CD4-positive, alpha-beta T cell treated with Interleukin-17A for 4 hours (primary cell): Measurements from ENCODE around the gene DNAJC8.

Experiments
- DNase-seq: peaks from one replicate; pipeline ENCODE4 v3.0.0-alpha.2; 2020; ENCODE audit warnings: mixed read lengths

The DNAJC8 gene, protein sequence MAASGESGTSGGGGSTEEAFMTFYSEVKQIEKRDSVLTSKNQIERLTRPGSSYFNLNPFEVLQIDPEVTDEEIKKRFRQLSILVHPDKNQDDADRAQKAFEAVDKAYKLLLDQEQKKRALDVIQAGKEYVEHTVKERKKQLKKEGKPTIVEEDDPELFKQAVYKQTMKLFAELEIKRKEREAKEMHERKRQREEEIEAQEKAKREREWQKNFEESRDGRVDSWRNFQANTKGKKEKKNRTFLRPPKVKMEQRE

DNA sequence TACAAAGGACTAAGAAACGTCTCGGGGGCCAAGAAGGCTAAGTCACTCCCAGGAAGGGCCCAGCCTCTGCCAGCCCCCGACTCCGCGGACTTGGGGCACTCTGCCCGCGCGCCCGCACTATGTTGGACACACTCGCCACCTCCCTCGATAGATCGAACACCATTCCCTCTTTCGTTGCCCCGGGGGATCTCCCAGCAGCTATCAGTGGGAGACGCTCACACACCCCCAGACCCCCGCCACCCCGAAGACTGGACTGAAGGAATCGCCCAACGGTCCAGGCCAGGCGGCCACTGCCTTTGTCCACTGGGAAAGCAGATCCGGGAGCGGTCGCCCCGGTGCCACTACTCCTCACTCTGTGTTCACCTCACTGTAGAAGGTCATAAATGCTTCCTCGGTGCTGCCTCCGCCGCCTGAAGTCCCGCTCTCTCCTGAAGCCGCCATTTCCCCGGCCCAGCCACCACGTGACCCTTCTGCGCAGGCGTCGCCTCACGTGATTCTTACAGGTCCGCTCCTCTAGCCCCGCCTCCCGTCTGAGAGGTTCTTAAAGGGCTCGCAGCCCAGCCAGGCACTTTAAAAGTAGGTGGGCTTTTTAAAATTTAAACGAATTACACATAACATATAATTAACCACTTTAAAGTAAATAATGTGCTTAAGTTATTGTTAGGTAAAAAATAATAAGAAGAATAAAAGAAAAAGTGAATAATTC, at the start of gene DNAJC8:
Gene DNAJC8, minus strand, starts transcription at position 472 of the 706 bp plus-strand sequence. Its CDS starts 31 bp downstream, at position 441.
- peak; percentile 98 for DNase-seq

- no peak for DNase-seq
Measured at GRCh38 chr1:28281608-28282425, 49.0 kb upstream of the DNAJC8 start.

DNA sequence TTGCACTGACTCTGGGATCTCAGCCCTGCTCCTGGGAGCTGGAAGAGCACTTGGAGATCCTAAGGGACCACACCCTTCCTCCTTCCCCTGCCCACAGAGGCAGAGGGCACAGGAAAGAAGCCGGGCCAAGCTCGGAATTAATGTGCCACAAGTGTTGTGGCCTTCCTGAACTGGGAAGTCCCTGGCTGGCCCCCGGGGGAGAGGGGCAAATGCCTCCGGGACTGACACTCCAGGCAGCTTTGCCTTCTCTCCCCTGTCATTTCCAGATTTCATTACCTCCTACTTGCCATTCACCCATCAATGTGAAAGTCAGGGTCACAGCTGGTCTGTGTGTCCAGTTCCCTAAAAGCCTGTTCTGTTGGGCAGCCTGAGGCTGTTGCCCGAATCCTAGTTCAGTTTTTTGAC, 48.1 kb upstream of the DNAJC8 start:
- DNase-seq = no peak

DNA sequence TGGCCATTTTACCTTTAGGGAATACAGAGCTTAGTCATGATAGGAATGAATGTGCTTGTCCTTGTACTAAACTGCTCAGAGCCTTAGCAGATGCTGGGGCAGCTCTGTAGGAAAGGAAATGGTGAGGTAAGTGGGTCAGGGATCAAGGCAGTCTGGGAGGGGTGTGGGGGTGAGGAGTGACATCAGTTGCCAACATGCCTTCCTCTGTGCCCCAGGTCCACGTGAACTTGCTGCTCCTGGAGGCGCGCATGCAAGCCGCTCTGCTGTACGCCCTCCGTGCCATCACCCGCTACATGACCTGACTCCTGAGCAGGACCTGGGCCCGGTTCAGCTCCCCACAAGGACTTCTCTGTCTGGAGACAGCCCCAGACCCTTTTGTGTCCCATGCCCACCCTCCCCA, 47.7 kb upstream of the DNAJC8 start:
- no peak for DNase-seq

DNA sequence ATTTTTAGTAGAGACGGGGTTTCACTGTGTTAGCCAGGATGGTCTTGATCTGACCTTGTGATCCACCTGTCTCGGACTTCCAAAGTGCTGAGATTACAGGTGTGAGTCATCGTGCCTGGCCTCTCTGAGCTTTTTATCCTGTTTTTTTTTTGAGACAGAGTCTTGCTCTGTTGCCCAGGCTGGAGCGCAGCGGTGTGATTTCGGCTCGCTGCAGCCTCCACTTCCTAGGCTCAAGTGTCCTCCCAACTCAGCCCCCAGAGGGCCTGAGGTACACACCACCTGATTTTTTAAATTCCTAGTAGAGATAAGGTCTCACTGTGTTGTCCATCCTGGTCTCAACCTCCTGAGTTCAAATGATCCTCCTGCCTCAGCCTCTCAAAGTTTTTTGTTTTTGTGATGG, 46.9 kb upstream of the DNAJC8 start:
- no peak for DNase-seq

- no peak for DNase-seq
Measured at GRCh38 chr1:28278763-28279162, 45.9 kb upstream of the DNAJC8 start.

DNA sequence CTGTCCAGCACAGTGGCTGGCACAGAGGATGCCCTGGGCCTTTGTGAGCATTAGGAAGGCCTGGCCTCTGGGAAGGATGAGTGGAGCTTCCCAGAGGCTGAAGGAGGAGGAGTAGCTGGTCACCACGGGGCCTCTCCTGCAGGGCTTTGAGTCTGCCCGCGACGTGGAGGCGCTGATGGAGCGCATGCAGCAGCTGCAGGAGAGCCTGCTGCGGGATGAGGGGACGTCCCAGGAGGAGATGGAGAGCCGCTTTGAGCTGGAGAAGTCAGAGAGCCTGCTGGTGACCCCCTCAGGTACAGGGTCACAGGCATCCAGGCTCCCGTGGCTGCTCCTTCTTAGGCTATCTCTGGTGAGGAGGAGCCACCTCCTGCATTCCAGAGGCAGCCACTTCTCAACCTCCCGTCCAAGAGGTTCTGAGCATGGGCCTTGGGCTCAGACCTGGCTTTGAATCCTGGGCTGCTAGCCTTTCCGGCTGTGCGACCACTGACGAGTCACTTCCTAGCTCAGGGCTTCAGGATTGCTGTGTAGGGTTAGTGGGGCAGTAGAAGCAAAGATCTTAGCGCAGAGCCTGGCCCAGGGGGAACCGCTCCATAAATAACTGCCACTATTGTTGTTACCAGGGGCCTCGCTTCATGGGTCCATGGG, 40.5 kb upstream of the DNAJC8 start:
- DNase-seq = no peak

DNA sequence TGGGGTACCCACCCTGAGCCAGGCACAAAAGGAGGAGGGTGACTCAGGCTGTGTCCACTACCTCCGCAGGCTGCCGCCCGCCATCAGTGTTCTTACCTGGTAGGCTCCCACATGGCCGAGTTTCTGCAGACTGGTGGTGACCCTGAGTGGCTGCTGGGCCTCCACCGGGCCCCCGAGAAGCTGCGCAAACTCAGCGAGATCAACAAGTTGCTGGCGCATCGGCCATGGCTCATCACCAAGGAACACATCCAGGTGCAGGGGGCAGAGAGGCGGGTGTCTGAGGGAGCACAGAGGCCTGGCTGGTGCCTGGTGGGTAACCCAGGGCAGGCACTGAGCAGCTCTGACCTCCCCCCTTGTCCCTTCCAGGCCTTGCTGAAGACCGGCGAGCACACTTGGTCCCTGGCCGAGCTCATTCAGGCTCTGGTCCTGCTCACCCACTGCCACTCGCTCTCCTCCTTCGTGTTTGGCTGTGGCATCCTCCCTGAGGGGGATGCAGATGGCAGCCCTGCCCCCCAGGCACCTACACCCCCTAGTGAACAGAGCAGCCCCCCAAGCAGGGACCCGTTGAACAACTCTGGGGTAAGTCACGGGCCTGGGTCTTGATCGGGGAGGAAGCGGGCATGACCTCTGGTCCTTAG, 39.5 kb upstream of the DNAJC8 start:
- DNase-seq = no peak

- no peak for DNase-seq
Measured at GRCh38 chr1:28269529-28269928, 36.7 kb upstream of the DNAJC8 start.

- no peak for DNase-seq
Measured at GRCh38 chr1:28267633-28268032, 34.8 kb upstream of the DNAJC8 start.

DNA sequence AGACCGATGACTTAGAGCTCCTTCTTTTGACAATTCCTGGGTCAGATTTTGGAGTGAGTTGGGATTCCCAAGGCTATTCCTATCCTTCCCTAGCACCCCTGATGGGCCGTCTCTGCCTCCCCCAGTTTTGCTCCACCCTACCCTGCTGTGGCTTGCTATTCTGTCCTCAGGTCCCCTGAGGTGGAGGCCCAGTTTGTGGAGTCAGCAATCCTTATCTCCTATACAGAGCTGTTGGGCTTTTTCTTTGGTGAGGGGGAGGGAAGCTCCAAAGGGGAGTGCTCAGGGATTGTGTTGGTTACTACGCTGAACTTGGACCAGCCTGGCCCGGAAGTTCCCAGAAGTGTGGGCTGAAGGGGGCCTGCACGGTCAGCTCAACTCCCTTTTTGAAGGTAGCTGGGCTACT, 34.1 kb upstream of the DNAJC8 start:
- DNase-seq = no peak

DNA sequence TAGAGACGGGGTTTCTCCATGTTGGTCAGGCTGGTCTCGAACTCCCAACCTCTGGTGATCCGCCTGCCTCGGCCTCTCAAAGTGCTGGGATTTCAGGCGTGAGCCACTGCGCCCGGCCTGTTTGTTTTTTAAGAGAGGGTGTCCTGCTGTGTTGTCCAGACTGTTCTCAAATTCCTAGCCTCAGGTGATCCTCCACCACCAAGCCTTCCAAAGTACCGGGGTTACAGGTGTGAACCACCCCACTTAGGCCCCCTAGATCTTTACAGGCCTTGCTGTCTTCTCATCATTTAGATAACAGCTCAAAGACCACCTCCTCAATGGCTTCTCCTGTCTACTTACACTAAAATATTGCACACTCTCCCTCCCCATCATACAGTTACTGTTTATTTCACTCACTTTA, 32.7 kb upstream of the DNAJC8 start:
- no peak for DNase-seq

DNA sequence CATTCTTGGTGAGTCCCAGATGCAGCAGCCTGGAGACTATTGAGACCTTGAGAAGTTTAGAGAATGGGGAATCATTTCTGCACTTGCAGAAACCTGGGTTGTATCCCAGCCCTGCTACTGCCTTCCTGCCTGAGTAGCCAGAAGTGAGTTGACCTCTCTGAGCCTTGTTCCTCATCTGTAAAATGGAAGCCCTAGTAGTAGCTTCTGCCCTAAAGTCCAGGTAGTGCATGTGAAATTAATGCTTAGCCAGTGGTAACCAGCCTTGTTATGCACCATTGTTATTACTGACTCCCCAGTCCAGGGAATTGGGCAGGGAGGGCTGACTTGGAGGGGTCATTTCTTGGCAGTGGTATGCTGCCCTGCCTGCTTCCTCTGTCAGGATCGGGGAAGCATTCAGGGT, 32.1 kb upstream of the DNAJC8 start:
- DNase-seq = no peak

GRCh38 chr1:28260803-28261174, 28.0 kb upstream of the DNAJC8 start:
- DNase-seq = no peak

- peak; percentile 51 for DNase-seq
Measured at GRCh38 chr1:28259934-28260802, 27.3 kb upstream of the DNAJC8 start.

GRCh38 chr1:28259252-28259933, 26.6 kb upstream of the DNAJC8 start, which contains the start of gene SESN2:
TSS of gene SESN2 (plus strand) at chr1:28259518. CDS start at chr1:28259848, 330 bp downstream.
- DNase-seq = peak; percentile 99

DNA sequence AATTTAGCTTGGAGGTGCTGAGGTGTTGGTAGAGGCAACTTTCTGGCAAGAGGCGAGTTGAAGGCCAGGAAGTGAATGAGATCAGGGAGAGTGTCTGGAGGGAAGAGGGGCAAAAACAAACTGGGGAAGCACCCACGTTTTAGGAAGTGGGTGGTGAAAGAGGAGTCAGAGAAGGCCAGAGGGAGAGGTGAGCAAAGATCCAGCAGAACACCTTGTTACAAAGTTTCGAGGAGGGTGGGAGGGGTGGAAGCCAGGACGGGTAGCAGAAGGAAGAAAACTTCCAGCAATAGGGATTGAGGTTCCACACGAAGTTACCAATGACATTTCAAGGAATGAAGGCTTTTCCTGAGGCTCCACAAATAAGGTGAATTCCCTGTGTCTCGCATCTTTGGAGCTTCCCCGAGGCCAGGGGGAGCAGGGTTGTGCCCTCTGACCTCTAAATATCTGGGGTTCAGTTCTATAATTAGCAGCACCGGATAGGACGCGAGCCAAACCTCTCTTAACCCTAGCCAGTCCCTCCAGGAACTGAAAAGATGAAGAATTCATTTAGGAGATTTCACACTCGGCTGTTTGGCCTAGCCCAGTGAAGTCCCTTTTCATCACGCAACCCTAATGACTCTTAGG, 25.9 kb upstream of the DNAJC8 start:
- DNase-seq = no peak

GRCh38 chr1:28257736-28258135, 24.9 kb upstream of the DNAJC8 start:
- no peak for DNase-seq

- DNase-seq = no peak
Measured at GRCh38 chr1:28256197-28256827, 23.5 kb upstream of the DNAJC8 start.

DNA sequence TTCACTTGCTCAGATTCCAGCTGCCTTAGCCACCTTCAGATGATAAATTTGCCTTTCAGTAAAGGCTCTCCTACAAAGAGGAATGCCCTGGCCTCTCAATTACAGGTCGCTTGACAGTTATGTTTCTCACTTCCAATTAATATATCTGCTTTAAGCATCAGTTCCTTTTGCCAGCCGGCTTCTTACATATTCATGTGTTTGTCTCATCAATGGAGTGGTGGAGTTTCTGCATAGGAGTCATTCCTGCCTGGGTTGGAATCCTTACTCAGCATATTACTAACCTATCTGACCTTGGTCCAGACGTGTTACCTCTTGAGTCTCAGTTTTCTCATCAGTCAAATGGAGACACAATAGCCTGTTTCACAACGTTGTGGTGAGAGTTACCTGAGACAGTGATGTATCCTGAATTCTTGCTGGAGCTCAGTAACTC, 17.1 kb upstream of the DNAJC8 start:
- no peak for DNase-seq
